ENCODE results near the gene SCRN1.

SCRN1 gene, protein sequence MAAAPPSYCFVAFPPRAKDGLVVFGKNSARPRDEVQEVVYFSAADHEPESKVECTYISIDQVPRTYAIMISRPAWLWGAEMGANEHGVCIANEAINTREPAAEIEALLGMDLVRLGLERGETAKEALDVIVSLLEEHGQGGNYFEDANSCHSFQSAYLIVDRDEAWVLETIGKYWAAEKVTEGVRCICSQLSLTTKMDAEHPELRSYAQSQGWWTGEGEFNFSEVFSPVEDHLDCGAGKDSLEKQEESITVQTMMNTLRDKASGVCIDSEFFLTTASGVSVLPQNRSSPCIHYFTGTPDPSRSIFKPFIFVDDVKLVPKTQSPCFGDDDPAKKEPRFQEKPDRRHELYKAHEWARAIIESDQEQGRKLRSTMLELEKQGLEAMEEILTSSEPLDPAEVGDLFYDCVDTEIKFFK

GRCh38 chr7:29989257-29989995 lies at the start of gene SCRN1:
TSS of gene SCRN1 (minus strand) at chr7:29989801. CDS start at chr7:29969067, 20,734 bp downstream.
- DNase-seq = no peak

GRCh38 chr7:30038196-30038980 lies 48.8 kb upstream of the SCRN1 start:
- no peak for DNase-seq

DNA sequence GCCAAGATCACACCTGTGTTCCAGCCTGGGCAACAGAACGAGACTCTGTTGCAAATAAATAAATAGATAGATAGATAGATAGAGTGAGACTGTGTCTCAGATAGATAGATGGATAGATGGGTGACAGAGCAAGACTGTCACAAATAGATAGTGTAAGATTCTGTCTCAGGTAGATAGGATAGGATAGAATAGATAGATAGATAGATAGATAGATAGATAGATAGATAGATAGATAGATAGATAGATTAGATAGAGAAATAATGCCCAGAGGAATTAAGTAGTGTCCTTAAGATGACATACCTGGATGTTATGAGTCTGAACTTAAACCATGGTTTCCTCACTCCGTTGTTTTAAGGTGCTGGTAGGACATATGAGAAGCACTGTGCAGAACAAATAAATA lies 46.6 kb upstream of the SCRN1 start:
- DNase-seq = no peak

GRCh38 chr7:30034501-30034900 lies 44.9 kb upstream of the SCRN1 start:
- DNase-seq = no peak

- no peak for DNase-seq
These were observed 42.9 kb upstream of the SCRN1 start for GRCh38 chr7:30032310-30033125.

- DNase-seq = no peak
These were observed 40.1 kb upstream of the SCRN1 start for GRCh38 chr7:30029696-30030095.

- no peak for DNase-seq
These were observed 39.4 kb upstream of the SCRN1 start for GRCh38 chr7:30028749-30029635.

- peak; percentile 20 for DNase-seq
These were observed 38.7 kb upstream of the SCRN1 start, which contains the start of gene PLEKHA8 for GRCh38 chr7:30028216-30028748. TSS of gene PLEKHA8 (plus strand) at chr7:30028412. CDS start at chr7:30028763, 351 bp downstream.

- DNase-seq = no peak
These were observed 38.2 kb upstream of the SCRN1 start for GRCh38 chr7:30027740-30028215.

DNA sequence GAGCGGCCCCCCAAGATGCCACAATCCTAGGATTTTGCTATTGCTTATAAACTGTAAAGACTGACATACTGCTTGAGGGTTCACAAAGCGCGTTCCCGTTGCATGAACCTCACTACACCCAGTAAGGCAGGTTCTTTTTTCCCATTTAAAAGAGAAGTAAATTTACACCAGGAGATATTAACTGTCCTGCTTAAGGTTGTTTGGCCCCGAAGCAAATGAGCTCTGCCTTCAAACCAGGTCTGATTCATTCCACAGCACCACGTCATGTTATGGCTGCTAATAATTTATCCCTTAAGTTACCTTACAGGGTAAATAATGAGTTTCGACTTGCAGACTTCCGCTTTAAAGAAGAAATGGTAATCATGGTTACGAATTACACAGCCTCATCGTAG lies 37.5 kb upstream of the SCRN1 start:
- no peak for DNase-seq

GRCh38 chr7:30026229-30027064 lies 36.8 kb upstream of the SCRN1 start, which contains the start of gene FKBP14:
TSS of gene FKBP14 (minus strand) at chr7:30026702. CDS start at chr7:30026508, 194 bp downstream.
- peak; percentile 99 for DNase-seq

GRCh38 chr7:30023524-30023923 lies 33.9 kb upstream of the SCRN1 start:
- no peak for DNase-seq

DNA sequence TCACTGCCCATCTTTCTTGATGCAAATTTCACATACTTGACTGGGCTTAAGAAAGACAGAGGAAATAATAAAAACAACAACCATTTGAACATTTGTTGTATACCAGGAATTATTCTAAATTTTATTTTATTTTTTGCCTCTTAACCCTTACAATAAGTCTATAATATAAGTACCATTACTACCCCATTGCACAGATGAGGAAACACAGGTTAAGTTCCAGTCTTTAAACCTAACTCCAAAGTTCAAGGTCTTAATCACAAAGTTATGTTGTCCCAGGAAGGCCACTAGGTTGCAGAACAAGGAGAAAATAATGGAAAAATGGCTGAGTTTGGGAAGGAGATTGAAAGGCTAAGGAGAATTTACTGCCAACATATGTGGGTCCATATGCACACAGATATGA lies 33.4 kb upstream of the SCRN1 start:
- DNase-seq = no peak

DNA sequence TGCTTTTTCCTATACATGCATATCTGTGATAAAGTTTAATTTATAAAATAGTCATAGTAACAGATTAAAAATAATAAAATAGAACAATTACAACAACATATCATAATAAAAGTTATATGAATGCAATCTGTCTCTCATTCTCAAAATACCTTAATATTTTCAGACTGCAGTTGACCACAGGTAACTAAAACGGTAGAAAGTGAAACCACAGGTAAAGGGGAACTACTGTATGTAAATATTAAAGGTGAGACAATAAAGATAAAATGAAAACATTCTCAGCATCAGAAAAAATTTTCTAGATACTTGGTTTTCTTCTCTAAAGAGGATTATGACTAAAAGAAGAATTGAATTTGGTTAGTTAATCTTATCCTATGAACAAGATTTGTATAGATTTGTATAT lies 30.9 kb upstream of the SCRN1 start:
- DNase-seq = no peak

GRCh38 chr7:30019960-30020359 lies 30.4 kb upstream of the SCRN1 start:
- no peak for DNase-seq

DNA sequence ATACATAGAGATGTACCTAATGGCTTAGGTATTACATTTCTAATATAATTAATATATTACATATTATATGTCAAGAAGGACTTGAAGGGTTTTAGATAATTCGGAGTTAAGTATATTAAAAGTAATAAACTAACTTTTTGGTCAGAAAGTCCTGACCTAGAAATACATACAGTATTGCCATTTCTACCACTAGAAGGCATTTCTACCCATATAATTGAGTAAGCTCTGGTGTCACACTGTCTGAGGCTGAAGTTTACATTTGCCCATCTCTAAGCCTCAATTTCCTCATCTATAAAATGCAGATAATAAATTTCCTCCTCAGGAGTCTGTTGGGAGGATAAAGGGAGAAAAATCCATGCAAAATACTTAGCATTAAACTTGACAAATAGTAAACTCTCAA lies 29.8 kb upstream of the SCRN1 start:
- DNase-seq = no peak

- DNase-seq = no peak
These were observed 28.9 kb upstream of the SCRN1 start for GRCh38 chr7:30018451-30018850.

DNA sequence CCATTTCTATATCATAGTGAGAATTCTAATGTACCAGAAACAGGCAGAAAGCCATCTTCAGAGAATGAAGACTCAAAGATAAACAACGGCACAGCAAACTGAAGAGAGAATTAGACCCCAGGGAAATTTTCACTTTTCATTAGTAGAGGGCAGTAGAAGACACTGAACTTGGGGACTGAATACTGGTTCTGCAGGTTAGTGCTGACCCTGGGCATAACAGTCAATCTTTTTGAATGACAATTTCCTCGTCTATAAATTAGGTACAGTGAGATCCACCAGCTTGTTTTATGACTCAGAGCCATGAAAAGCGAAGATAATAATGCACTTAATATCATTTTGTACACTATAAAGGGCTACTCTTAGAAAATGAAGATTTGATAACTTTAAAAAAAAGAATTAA lies 23.2 kb upstream of the SCRN1 start:
- no peak for DNase-seq

- DNase-seq = no peak
These were observed 20.4 kb upstream of the SCRN1 start for GRCh38 chr7:30010021-30010420.

DNA sequence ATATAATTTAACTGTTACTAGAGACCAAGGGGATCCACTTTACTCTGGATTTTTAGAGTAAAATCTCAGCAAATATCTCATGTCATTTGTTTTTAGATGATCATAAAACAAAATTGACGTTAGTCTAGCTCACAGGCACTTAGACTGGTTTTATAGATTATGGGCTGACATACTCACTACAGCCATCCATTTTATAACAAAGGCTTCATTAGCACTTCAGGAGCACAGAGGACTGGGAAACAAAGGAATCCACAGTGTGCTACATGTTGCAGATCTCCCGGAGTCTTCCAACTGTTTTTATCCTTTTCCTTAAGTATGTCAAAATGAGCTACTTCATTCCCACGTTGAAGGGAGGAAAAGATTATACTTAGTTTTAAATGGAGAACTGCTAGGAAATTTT lies 15.9 kb upstream of the SCRN1 start:
- DNase-seq = no peak

All from NCI-H2081 treated with DMSO at 0.1 percent for 48 hours (cell line).